Breast epithelium (tissue), 4 donors: Measurements from ENCODE around the gene CHST10. TPM values are rescaled to one million over a fixed set of nuclear protein-coding genes. Genes with fewer than 3 reads are reported as not detected.
A peak's percentile ranks its signal among the peaks of the same experiment; 100 is the strongest.

Experiments used
- DNase-seq, 2 donors: peaks; one replicate each; pipeline ENCODE4 v3.0.0-alpha.2; 2019; ENCODE audit warnings: low spot score in 2 of 2
- H3K27ac ChIP-seq, 2 donors: fragments of 200-600 bp; sonication (generic) in 1 of 2; one replicate each; pipeline ENCODE4 v1.5.1; 2016 to 2019; ENCODE audit warnings: mild to moderate bottlenecking in 1 of 2
- H3K27me3 ChIP-seq, 2 donors: fragments of 200-600 bp; sonication (generic) in 1 of 2; one replicate each; pipeline versions ENCODE4 v1.5.1 to v1.6.0; 2017 to 2019; ENCODE audit warnings: control low read depth in 1 of 2, mild to moderate bottlenecking in 1 of 2
- H3K36me3 ChIP-seq: fragments of 200-600 bp; one replicate; pipeline ENCODE4 v1.5.1; 2019
- H3K4me1 ChIP-seq, 2 donors: fragments of 200-600 bp; sonication (generic); one replicate each; pipeline ENCODE4 v1.5.1; 2016 to 2019; ENCODE audit warnings: control low read depth in 1 of 2
- H3K4me3 ChIP-seq, 3 donors: fragments of 200-600 bp; sonication (generic); 1 replicate in 2 of 3; 2 replicates in 1 of 3; pipeline ENCODE4 v1.5.1; 2016 to 2019; ENCODE audit warnings: mild to moderate bottlenecking in 3 of 3, moderate library complexity in 2 of 3
- H3K9me3 ChIP-seq, 2 donors: fragments of 200-600 bp; sonication (generic) in 1 of 2; one replicate each; pipeline ENCODE4 v1.5.1; 2016 to 2019; ENCODE audit warnings: control low read depth in 1 of 2
- CTCF ChIP-seq, 3 donors: fragments of 450-650 bp; IDR thresholded peaks; one replicate each; pipeline ENCODE4 v1.5.1; 2016 to 2017; ENCODE audit warnings: antibody characterized with exemption in 3 of 3, mild to moderate bottlenecking in 3 of 3, moderate library complexity in 3 of 3
- POLR2A ChIP-seq: fragments of 450-650 bp; IDR thresholded peaks from one replicate; pipeline ENCODE4 v1.6.1; 2016; ENCODE audit warnings: antibody characterized with exemption, mild to moderate bottlenecking, moderate library complexity
- POLR2AphosphoS5 ChIP-seq, 3 donors: sonication (generic); formaldehyde crosslinking; IDR thresholded peaks; one replicate each; pipeline ENCODE4 v1.6.1; 2017; ENCODE audit warnings: antibody characterized with exemption in 3 of 3
- intact Hi-C: fragments of 100-400 bp; cut with DNase I; formaldehyde crosslinking; loops from one replicate; pipeline ENCODE4 v1.15.1; 2023; ENCODE audit warnings: low total_unique reads
- total RNA-seq, 3 donors: library from RNA; depleted of rRNA; stranded (reverse); fragments of >200 nt; gene quantifications; one replicate each; pipeline ENCODE4 v1.1.0, GENCODE V29; 2016

The CHST10 gene
- total RNA-seq, 3 donors from 2014 or later = 4.5 to 17.0 (median 8.3) TPM

DNA sequence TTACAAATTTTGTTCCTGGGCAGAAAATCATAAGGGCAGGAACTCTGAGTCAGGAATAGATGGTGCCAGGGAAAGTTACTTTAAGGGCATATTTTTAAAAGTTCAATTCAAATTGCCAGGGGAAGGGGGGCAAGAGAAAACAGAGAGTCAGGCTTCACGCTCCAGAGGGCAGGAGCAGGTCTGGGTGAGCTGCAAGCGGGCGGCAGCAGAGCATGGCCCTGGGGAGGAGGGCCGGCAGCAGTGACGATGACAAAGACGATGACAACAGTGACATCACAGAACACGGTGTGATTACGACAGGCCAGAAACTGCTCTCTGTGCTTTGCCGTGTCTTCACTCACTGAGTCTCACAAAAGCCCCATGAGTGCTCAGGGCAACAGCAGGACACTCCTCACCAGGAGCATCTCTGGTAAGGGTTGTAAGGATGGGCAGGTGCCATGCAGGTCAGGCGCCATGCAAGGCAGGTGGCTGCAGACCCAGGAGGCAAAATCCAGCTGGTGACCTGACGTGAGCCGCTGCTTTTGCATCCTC lies 23.3 kb downstream of the CHST10 start:
- TF ChIP-seq POLR2AphosphoS5 (IDR thresholded peaks at IDR 0.05) (no peak), POLR2A (no peak), CTCF (IDR thresholded peaks at IDR 0.05) (no peak)
- no peak overlapping the region for H3K4me3 ChIP-seq
- DNase-seq = no peak
- H3K27me3 ChIP-seq = no peaks in the 10 kb centered on the region
- intact Hi-C loops = loop anchor here (2.0 kb wide), 1 partner anchor 59 kb away; no protein-coding TSS in a partner anchor
- H3K27ac ChIP-seq = no peak overlapping the region
- no peaks in the 10 kb centered on the region for H3K36me3 ChIP-seq
- no peaks in the 10 kb centered on the region for H3K9me3 ChIP-seq
- no peaks in the 10 kb centered on the region for H3K4me1 ChIP-seq

- Histone ChIP-seq H3K27me3 (no peaks in the 10 kb centered on the region), H3K27ac (no peak overlapping the region), H3K36me3 (no peaks in the 10 kb centered on the region), H3K4me1 (no peaks in the 10 kb centered on the region), H3K4me3 (no peak overlapping the region), H3K9me3 (no peaks in the 10 kb centered on the region)
- DNase-seq = no peak
- intact Hi-C loops = no loop called here
- TF ChIP-seq POLR2AphosphoS5 (IDR thresholded peaks at IDR 0.05) = no peak
- no peak for TF ChIP-seq POLR2A
Measured at GRCh38 chr2:100393362-100393761, 24.1 kb downstream of the CHST10 start.

DNA sequence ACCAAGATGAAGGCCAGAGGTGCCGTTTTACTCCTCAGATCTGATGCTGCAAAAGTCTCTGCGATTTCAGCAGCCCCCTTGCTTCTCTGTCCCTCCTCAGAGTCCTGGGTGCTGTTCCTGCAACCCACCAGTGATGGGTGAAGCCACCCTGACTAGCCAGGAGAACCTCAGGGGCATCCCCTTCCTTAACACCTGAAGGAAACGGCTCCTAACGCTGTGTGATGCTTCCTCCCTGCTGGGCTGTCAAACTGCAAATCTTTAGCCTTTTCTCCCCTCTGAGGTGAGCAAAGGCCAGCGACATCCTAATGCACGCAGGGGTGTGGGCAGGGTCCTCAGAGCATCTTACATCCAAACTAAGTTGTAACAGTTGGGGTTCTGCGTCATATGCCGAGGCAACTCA lies 24.8 kb downstream of the CHST10 start:
- no peaks in the 10 kb centered on the region for H3K9me3 ChIP-seq
- H3K27ac ChIP-seq = no peak overlapping the region
- intact Hi-C loops = no loop called here
- DNase-seq = no peak
- no peaks in the 10 kb centered on the region for H3K36me3 ChIP-seq
- H3K4me1 ChIP-seq = no peaks in the 10 kb centered on the region
- no peaks in the 10 kb centered on the region for H3K27me3 ChIP-seq
- no peak overlapping the region for H3K4me3 ChIP-seq
- TF ChIP-seq POLR2AphosphoS5 (IDR thresholded peaks at IDR 0.05) = no peak
- TF ChIP-seq POLR2A = no peak
- TF ChIP-seq CTCF (IDR thresholded peaks at IDR 0.05) = no peak

DNA sequence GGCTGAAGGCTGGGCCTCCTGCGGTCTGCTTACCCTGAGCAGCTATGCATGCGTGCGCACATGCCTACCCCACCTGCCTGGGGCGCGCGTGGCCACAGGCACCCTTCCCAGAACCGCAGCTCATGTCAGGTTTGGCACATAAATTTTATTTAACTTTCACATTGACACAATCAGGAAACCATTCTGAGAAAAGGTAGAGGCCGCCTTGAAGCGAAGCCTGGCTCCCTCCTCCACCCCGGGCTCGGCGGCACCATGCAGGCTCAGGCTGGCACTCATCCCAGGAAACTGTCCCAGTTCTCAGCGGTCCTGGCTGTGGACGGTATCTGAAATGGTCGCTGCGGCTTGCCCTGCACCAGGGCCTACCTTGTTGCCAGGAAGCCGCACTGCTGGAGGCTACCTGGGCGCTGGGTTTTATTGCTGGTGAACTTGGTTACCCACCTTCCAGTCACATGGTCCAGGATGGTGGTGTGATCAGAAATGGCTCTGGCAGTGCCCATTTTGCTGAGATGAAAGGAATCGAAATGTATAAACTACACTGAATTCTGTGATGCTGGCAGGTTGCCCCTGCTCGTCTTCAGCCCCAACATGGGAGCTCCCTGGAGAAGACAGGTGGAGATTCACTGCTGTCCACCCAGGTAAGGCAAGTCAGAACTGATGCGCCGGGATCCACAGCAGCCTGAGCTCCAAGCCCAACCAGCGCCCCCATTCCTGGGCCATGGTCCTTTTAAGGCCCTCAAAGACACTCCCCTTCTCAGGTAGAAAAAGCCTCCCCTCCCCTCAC lies 25.5 kb downstream of the CHST10 start:
- H3K36me3 ChIP-seq = no peaks in the 10 kb centered on the region
- H3K9me3 ChIP-seq = no peaks in the 10 kb centered on the region
- H3K4me1 ChIP-seq = no peaks in the 10 kb centered on the region
- intact Hi-C loops = no loop called here
- peak overlapping the region in 1 of 3 donors; percentile 31 for H3K4me3 ChIP-seq
- DNase-seq = peak; percentile 51 to 65
- no peaks in the 10 kb centered on the region for H3K27me3 ChIP-seq
- peak overlapping the region; percentile 25 to 61 for H3K27ac ChIP-seq
- TF ChIP-seq POLR2A = no peak
- TF ChIP-seq CTCF (IDR thresholded peaks at IDR 0.05) = no peak
- no peak for TF ChIP-seq POLR2AphosphoS5 (IDR thresholded peaks at IDR 0.05)

DNA sequence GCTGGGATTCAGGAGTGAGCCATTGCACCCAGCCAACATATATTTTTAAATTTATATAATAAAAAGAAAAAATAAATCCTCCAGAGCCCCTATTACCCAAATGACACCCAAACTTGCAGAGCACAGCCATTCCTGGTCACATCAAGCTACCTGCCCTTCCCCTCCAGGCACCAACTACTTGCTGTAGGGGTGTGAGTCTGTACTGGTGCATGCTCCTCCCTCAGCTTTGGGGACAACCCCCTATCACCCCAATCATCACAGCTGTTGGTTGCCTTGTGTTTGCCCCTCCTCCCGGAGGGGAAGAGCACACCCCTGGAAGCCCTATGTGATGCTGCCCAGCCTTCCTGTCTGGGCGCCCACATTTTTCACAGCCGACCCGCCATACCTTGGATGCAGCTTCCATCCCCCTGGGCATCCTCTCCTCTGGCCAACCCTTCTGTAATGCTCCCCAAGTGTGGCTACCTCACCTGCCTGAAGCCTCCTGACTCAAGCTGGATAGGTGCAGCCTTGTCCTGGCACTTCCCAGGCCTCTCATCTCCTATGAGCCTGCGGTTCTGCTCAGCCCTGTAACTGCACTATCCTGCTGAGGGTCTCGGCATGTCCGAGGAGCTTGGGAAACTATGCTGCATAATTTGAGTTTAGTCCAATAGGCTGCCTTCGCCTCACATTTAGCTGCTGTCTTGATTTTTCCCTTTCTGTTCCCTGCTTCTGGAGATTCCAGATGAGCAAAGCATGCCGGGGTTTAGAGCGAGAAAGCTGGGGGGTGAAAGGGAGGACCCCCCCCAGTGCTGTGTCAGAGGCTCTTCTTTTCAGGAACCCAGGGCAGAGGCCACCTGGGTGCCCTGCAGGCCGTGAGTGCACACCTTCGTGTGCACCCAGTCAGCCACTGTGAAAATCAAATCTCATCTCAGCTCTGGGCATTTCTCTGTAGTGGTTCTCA lies 27.2 kb downstream of the CHST10 start:
- no peak overlapping the region for H3K4me3 ChIP-seq
- DNase-seq = no peak
- H3K4me1 ChIP-seq = no peaks in the 10 kb centered on the region
- H3K27ac ChIP-seq = no peak overlapping the region
- no peaks in the 10 kb centered on the region for H3K27me3 ChIP-seq
- H3K9me3 ChIP-seq = no peaks in the 10 kb centered on the region
- TF ChIP-seq POLR2AphosphoS5 (IDR thresholded peaks at IDR 0.05) (no peak), CTCF (IDR thresholded peaks at IDR 0.05) (no peak), POLR2A (no peak)
- intact Hi-C loops = no loop called here
- no peaks in the 10 kb centered on the region for H3K36me3 ChIP-seq
